ENCODE results near the gene GPAM. TPM values are rescaled to one million over a fixed set of nuclear protein-coding genes. Genes with fewer than 3 reads are reported as not detected.
"Not testable (repeated sequence)": the region's sequence is repeated elsewhere in the genome, so short reads cannot be mapped to it uniquely, and the experiment has no call there.

GPAM gene
- polyA plus RNA-seq, 3 donors = 0.37 to 1.3 (median 0.59) TPM

GRCh38 chr10:112115781-112116385 is 67.7 kb downstream of the GPAM start:
- H3K79me2 ChIP-seq (ENCODE audit: insufficient read depth, low read length) = no peaks in the 10 kb centered on the region
- Mint-ChIP-seq H3K4me1 (no peaks in the 10 kb centered on the region), H3K27me3 (ENCODE audit: low read depth in 3 of 3) (peaks cover 2 to 6% (median 5%) of the 10 kb centered on the region in 3 donors), H3K9me3 (no peaks in the 10 kb centered on the region), H3K4me3 (no peak overlapping the region), H3K27ac (no peak overlapping the region), H3K36me3 (no peaks in the 10 kb centered on the region)
- no peak overlapping the region for H3K4me3 ChIP-seq (replicated peaks in 1 of 3; ENCODE audit: low read depth in 2 of 3, low read length in 3 of 3)
- no peaks in the 10 kb centered on the region for H4K20me1 ChIP-seq (ENCODE audit: insufficient read depth, low read length)
- H3K27me3 ChIP-seq (ENCODE audit: control insufficient read depth in 2 of 2, insufficient read depth in 2 of 2, low read length in 2 of 2) = no peaks in the 10 kb centered on the region
- no peak overlapping the region for H2AFZ ChIP-seq (ENCODE audit: insufficient read depth, low read depth, low read length, poor library complexity, severe bottlenecking)
- 23% methylated on average over 4 of the region's 12 CpGs for WGBS (ENCODE audit: insufficient coverage)
- no peak overlapping the region for H3K9ac ChIP-seq (ENCODE audit: insufficient read depth, low read length, poor library complexity, severe bottlenecking)
- intact Hi-C loops (cut with micrococcal nuclease) = no loop called here
- TF ChIP-seq CTCF (IDR thresholded peaks at IDR 0.05) = peak; percentile 70
- no peak overlapping the region for H3K27ac ChIP-seq (ENCODE audit: low read depth in 1 of 2, low read length in 2 of 2)
- H3K36me3 ChIP-seq (replicated peaks in 1 of 2; ENCODE audit: control insufficient read depth in 1 of 2, insufficient read depth in 2 of 2, low read length in 2 of 2) = no peaks in the 10 kb centered on the region
- no peaks in the 10 kb centered on the region for H3K9me3 ChIP-seq (replicated peaks in 1 of 2; ENCODE audit: control insufficient read depth in 1 of 2, insufficient read depth in 1 of 2, low read length in 2 of 2)
- peak in 1 of 3 donors; percentile 14 for DNase-seq
- H3K4me1 ChIP-seq (ENCODE audit: control insufficient read depth in 1 of 2, insufficient read depth in 2 of 2, low read length in 2 of 2) = no peaks in the 10 kb centered on the region
- H3K4me2 ChIP-seq (replicated peaks; ENCODE audit: extremely low read depth, low read length, poor library complexity, severe bottlenecking) = no peak overlapping the region

- H3K27me3 ChIP-seq (ENCODE audit: control insufficient read depth in 2 of 2, insufficient read depth in 2 of 2, low read length in 2 of 2); DNase-seq; H3K79me2 ChIP-seq (ENCODE audit: insufficient read depth, low read length); H3K27me3 Mint-ChIP-seq (ENCODE audit: low read depth in 3 of 3); H3K36me3 Mint-ChIP-seq; intact Hi-C loops (cut with micrococcal nuclease); H3K4me2 ChIP-seq (replicated peaks; ENCODE audit: extremely low read depth, low read length, poor library complexity, severe bottlenecking); H3K9me3 ChIP-seq (replicated peaks in 1 of 2; ENCODE audit: control insufficient read depth in 1 of 2, insufficient read depth in 1 of 2, low read length in 2 of 2); H3K27ac ChIP-seq (ENCODE audit: low read depth in 1 of 2, low read length in 2 of 2); H3K27ac Mint-ChIP-seq; H3K4me3 Mint-ChIP-seq; H3K4me3 ChIP-seq (replicated peaks in 1 of 3; ENCODE audit: low read depth in 2 of 3, low read length in 3 of 3); H3K4me1 ChIP-seq (ENCODE audit: control insufficient read depth in 1 of 2, insufficient read depth in 2 of 2, low read length in 2 of 2); H4K20me1 ChIP-seq (ENCODE audit: insufficient read depth, low read length); H3K4me1 Mint-ChIP-seq; H3K9ac ChIP-seq (ENCODE audit: insufficient read depth, low read length, poor library complexity, severe bottlenecking); H2AFZ ChIP-seq (ENCODE audit: insufficient read depth, low read depth, low read length, poor library complexity, severe bottlenecking); H3K36me3 ChIP-seq (replicated peaks in 1 of 2; ENCODE audit: control insufficient read depth in 1 of 2, insufficient read depth in 2 of 2, low read length in 2 of 2): not testable (repeated sequence)
- H3K9me3 Mint-ChIP-seq = peaks cover 0 to 12% (median 4%) of the 10 kb centered on the region in 7 donors
- WGBS (ENCODE audit: insufficient coverage) = no CpG with 5 or more reads among the region's 2 CpGs
Measured at GRCh38 chr10:112109779-112110178, 73.8 kb downstream of the GPAM start.

Other genes starting within 250 kb of the GPAM start
- gene TECTB, start 99.6 kb upstream of the GPAM start, polyA plus RNA-seq = not detected
- gene ACSL5, start 190.4 kb upstream of the GPAM start, polyA plus RNA-seq = 10 to 100 TPM; 27.5 to 44.4 (median 37.5) TPM

Data from CD14-positive monocyte (primary cell).